Subcutaneous adipose tissue (tissue), 4 donors: Measurements from ENCODE around the gene CBX8. TPM values are rescaled to one million over a fixed set of nuclear protein-coding genes. Genes with fewer than 3 reads are reported as not detected.

Source experiments
- CTCF ChIP-seq: fragments of 450-650 bp; IDR thresholded peaks from one replicate; pipeline ENCODE4 v1.5.1; 2016; ENCODE audit warnings: low read depth, mild to moderate bottlenecking, control low read depth, antibody characterized with exemption, moderate library complexity
- total RNA-seq, 4 donors: library from RNA; depleted of rRNA; stranded (reverse); fragments of >200 nt; gene quantifications; one replicate each; pipeline ENCODE4 v1.1.0, GENCODE V29; 2016

Gene CBX8
- total RNA-seq, 4 donors from 2014 or later: 0.68 to 3.6 (median 1.5) TPM

DNA sequence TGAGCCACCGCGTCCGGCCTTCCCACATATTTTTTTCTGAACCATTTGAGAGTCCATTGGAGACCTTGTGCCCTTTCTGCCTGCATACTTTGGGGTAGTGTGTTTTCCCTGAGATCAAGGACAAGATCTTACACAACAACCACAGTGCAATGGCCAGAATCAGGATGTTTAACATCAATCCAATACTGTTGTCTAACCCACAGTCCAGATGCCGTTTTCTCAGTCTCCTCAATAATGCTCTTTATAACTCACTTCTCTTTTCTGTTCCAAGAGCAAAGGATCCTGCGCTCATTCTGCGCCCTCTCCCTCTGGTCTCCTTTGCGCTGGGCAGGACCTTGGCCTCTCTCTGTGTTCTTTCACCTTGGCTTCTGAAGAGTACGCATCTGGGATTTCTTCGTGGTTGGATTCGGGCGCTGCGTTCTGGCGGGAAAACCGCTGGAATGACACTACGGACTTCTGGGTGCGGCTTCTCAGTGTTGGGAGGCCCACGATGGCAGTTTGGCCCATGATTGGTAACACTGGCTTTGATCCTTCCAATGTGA is 25.8 kb upstream of the CBX8 start:
- no peak for TF ChIP-seq CTCF

GRCh38 chr17:79821331-79822095 is 24.6 kb upstream of the CBX8 start:
- no peak for TF ChIP-seq CTCF

GRCh38 chr17:79820959-79821330 is 24.1 kb upstream of the CBX8 start:
- no peak for TF ChIP-seq CTCF

GRCh38 chr17:79819534-79820276 is 22.8 kb upstream of the CBX8 start:
- TF ChIP-seq CTCF: no peak

DNA sequence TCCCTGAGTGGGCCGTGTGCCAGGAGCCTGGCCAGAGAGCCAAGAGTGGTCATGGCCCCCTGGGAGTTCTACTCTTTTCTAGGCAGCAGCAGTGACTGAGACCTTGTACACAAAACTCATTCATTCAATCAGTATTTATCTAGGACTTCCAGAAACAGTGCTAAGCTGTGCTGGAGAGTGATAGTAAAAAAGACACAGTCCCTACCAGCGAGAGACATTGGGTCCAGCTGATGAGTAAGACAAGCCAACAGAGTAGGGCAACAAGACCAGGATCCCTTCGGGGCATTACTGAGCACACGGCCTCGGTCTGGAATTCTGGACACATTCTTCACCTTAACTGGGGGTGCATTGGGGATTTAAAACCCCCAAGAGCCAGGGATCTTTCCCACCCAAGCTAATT is 22.2 kb upstream of the CBX8 start:
- TF ChIP-seq CTCF: no peak

GRCh38 chr17:79818026-79818758 is 21.3 kb upstream of the CBX8 start:
- TF ChIP-seq CTCF: no peak

GRCh38 chr17:79815836-79816461 is 19.1 kb upstream of the CBX8 start:
- TF ChIP-seq CTCF: no peak
